Hepatocyte (in vitro differentiated cells): Measurements from ENCODE around the gene MAOB. TPM values are rescaled to one million over a fixed set of nuclear protein-coding genes. Genes with fewer than 3 reads are reported as not detected.

Source experiments
- DNase-seq: peaks from one replicate; pipeline ENCODE4 v3.0.0-alpha.2; 2016; ENCODE audit warnings: low spot score
- H2AFZ ChIP-seq: fragments of 200-600 bp; sonication (generic); 2 replicates; pipeline ENCODE4 v1.6.0; 2016; ENCODE audit warnings: antibody characterized with exemption, mild to moderate bottlenecking
- H3K27ac ChIP-seq: fragments of 200-600 bp; sonication (generic); 2 replicates; pipeline ENCODE4 v1.5.1; 2016; ENCODE audit warnings: mild to moderate bottlenecking
- H3K27me3 ChIP-seq: fragments of 200-600 bp; sonication (generic); 2 replicates; pipeline ENCODE4 v1.6.1; 2016
- H3K36me3 ChIP-seq: fragments of 200-600 bp; sonication (generic); replicated peaks from 2 replicates; pipeline ENCODE4 v1.5.1; 2016; ENCODE audit warnings: low read depth; ENCODE audit not compliant: insufficient read depth
- H3K4me1 ChIP-seq: fragments of 200-600 bp; sonication (generic); 2 replicates; pipeline ENCODE4 v1.5.1; 2016; ENCODE audit warnings: mild to moderate bottlenecking, moderate library complexity; ENCODE audit not compliant: insufficient read depth
- H3K4me2 ChIP-seq: fragments of 200-600 bp; sonication (generic); 2 replicates; pipeline ENCODE4 v1.6.0; 2016
- H3K4me3 ChIP-seq: fragments of 200-600 bp; sonication (generic); 2 replicates; pipeline ENCODE4 v1.5.1; 2016; ENCODE audit warnings: mild to moderate bottlenecking
- H3K79me2 ChIP-seq: fragments of 200-600 bp; sonication (generic); 2 replicates; pipeline ENCODE4 v1.6.0; 2017; ENCODE audit warnings: mild to moderate bottlenecking
- H3K9me2 ChIP-seq: fragments of 200-600 bp; sonication (generic); replicated peaks from 2 replicates; pipeline ENCODE4 v1.6.0; 2017; ENCODE audit warnings: mild to moderate bottlenecking; ENCODE audit not compliant: insufficient read depth
- H3K9me3 ChIP-seq: fragments of 200-600 bp; sonication (generic); 2 replicates; pipeline ENCODE4 v1.5.1; 2016; ENCODE audit warnings: low read depth, mild to moderate bottlenecking
- H4K20me1 ChIP-seq: fragments of 200-600 bp; sonication (generic); 2 replicates; pipeline ENCODE4 v1.6.0; 2016; ENCODE audit warnings: mild to moderate bottlenecking; ENCODE audit not compliant: insufficient read depth, poor library complexity, severe bottlenecking
- EZH2 ChIP-seq: fragments of 200-600 bp; sonication (generic); IDR thresholded peaks from 2 replicates; pipeline ENCODE4 v1.6.1; 2016; ENCODE audit warnings: antibody characterized with exemption, mild to moderate bottlenecking, borderline replicate concordance
- EZH2phosphoT487 ChIP-seq: fragments of 200-600 bp; sonication (generic); IDR thresholded peaks from one replicate; pipeline ENCODE4 v1.6.1; 2018; ENCODE audit warnings: antibody characterized with exemption, mild to moderate bottlenecking, low read depth, moderate library complexity; ENCODE audit not compliant: unreplicated experiment, severe bottlenecking
- WGBS: methylation state at CpG from one replicate; pipeline ENCODE4 v1.1.6; 2016; ENCODE audit warnings: low lambda C conversion rate; ENCODE audit errors: missing lambda C conversion rate; 5-methylcytosine and 5-hydroxymethylcytosine counted together
- polyA plus RNA-seq: library from polyadenylated mRNA; unstranded; fragments of >200 nt; fragmentation: Nextera tagmentation; extraction: Ambion mirVana; gene quantifications from 2 replicates; pipeline ENCODE4 v1.2.1, GENCODE V29; 2016
- total RNA-seq: library from RNA; depleted of rRNA; stranded (reverse); fragments of >200 nt; gene quantifications from 2 replicates; pipeline ENCODE4 v1.2.3, GENCODE V29; 2014
- TF ChIP-seq, protein P1 (sequence below): fragments of 200-600 bp; sonication (generic); IDR thresholded peaks from 2 replicates; pipeline ENCODE4 v1.5.1; 2016; ENCODE audit warnings: antibody characterized with exemption, mild to moderate bottlenecking; ENCODE audit not compliant: poor library complexity

MAOB gene
- total and polyA plus RNA-seq, 2 experiments from 2014 or later, result 47.0 to 80.5 TPM

- no peak for DNase-seq
- Histone ChIP-seq H3K27me3 (no peaks in the 10 kb centered on the region), H3K36me3 (no peaks in the 10 kb centered on the region), H3K79me2 (no peaks in the 10 kb centered on the region), H4K20me1 (no peaks in the 10 kb centered on the region), H3K9me3 (no peaks in the 10 kb centered on the region), H3K4me3 (no peak overlapping the region), H3K27ac (no peak overlapping the region), H3K4me2 (no peak overlapping the region), H3K9me2 (no peaks in the 10 kb centered on the region), H3K4me1 (no peaks in the 10 kb centered on the region), H2AFZ (no peak overlapping the region)
- no peak for TF ChIP-seq EZH2
- 55% methylated on average over 6 of the region's 6 CpGs for WGBS
These were observed 33.1 kb downstream of the MAOB start for GRCh38 chrX:43849173-43849572.

GRCh38 chrX:43847352-43847751, 34.9 kb downstream of the MAOB start:
- Histone ChIP-seq H3K9me2 (no peaks in the 10 kb centered on the region), H3K4me1 (no peaks in the 10 kb centered on the region), H3K9me3 (no peaks in the 10 kb centered on the region), H3K4me2 (no peak overlapping the region), H4K20me1 (no peaks in the 10 kb centered on the region), H2AFZ (no peak overlapping the region), H3K4me3 (no peak overlapping the region), H3K27ac (no peak overlapping the region), H3K79me2 (no peaks in the 10 kb centered on the region), H3K36me3 (no peaks in the 10 kb centered on the region), H3K27me3 (no peaks in the 10 kb centered on the region)
- WGBS, result 95% methylated on average over 2 of the region's 2 CpGs
- TF ChIP-seq EZH2 (no peak), EZH2phosphoT487 (no peak)
- TF ChIP-seq, protein P1, sequence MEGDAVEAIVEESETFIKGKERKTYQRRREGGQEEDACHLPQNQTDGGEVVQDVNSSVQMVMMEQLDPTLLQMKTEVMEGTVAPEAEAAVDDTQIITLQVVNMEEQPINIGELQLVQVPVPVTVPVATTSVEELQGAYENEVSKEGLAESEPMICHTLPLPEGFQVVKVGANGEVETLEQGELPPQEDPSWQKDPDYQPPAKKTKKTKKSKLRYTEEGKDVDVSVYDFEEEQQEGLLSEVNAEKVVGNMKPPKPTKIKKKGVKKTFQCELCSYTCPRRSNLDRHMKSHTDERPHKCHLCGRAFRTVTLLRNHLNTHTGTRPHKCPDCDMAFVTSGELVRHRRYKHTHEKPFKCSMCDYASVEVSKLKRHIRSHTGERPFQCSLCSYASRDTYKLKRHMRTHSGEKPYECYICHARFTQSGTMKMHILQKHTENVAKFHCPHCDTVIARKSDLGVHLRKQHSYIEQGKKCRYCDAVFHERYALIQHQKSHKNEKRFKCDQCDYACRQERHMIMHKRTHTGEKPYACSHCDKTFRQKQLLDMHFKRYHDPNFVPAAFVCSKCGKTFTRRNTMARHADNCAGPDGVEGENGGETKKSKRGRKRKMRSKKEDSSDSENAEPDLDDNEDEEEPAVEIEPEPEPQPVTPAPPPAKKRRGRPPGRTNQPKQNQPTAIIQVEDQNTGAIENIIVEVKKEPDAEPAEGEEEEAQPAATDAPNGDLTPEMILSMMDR, result no peak
- no peak for DNase-seq

DNA sequence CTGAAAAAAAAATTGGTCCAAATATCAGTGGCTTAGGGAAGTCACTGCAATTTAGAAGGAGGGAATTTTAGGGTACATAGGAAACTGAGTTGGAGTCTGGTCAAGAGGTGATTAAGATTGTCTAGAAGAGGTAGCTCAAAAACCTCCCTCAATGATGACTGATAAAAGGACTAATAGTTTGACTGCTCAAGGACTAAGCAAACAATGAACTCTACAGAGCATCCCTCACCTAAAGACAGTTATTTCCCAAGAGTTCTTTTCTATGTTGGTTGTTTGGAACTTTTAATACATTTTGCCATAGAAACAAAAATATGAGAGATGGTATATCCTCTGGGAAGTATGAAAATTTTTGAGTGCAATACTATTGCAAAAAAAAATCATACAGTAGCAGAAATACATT, 35.7 kb downstream of the MAOB start:
- H3K4me3 ChIP-seq, result no peak overlapping the region
- no peaks in the 10 kb centered on the region for H3K9me3 ChIP-seq
- H3K4me1 ChIP-seq, result no peaks in the 10 kb centered on the region
- no peaks in the 10 kb centered on the region for H3K9me2 ChIP-seq
- no peak overlapping the region for H2AFZ ChIP-seq
- H3K27me3 ChIP-seq, result no peaks in the 10 kb centered on the region
- no peaks in the 10 kb centered on the region for H3K79me2 ChIP-seq
- DNase-seq, result no peak
- H3K4me2 ChIP-seq, result no peak overlapping the region
- no peak for TF ChIP-seq EZH2
- TF ChIP-seq, protein P1, result no peak
- TF ChIP-seq EZH2phosphoT487, result no peak
- no peaks in the 10 kb centered on the region for H4K20me1 ChIP-seq
- no peaks in the 10 kb centered on the region for H3K36me3 ChIP-seq
- no peak overlapping the region for H3K27ac ChIP-seq

DNA sequence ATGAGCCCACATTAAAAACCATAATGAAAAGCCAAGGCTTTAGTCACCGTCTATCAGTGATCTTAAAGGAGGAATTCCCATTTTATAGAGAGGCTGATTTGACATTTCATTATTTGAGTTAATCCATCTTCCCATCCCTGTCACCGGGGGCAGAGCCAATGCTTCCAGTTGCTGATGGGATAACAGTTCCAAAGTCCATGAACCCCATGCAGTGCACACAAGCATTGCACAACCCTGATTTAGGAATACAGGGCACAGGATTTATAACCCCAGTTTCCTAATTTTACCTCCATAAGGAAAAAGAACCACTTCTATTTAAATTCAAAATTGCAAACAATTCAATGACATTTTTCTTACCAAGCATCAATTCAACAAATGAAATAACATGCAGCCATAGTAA, 36.5 kb downstream of the MAOB start:
- 71% methylated on average over 2 of the region's 2 CpGs for WGBS
- Histone ChIP-seq H3K9me3 (no peaks in the 10 kb centered on the region), H3K79me2 (no peaks in the 10 kb centered on the region), H4K20me1 (no peaks in the 10 kb centered on the region), H3K4me2 (no peak overlapping the region), H3K4me3 (no peak overlapping the region), H3K9me2 (no peaks in the 10 kb centered on the region), H3K36me3 (no peaks in the 10 kb centered on the region), H3K27ac (no peak overlapping the region), H2AFZ (no peak overlapping the region), H3K4me1 (no peaks in the 10 kb centered on the region), H3K27me3 (no peaks in the 10 kb centered on the region)
- TF ChIP-seq, protein P1, result no peak
- no peak for TF ChIP-seq EZH2phosphoT487
- TF ChIP-seq EZH2, result no peak
- no peak for DNase-seq
